Measurements from ENCODE around the gene PAX7. TPM values are rescaled to one million over a fixed set of nuclear protein-coding genes. Genes with fewer than 3 reads are reported as not detected.

The PAX7 gene
- total RNA-seq, 2 experiments from 2014 or later = not detected

- H3K27me3 Mint-ChIP-seq = peaks cover 82% of the 10 kb centered on the region
- H3K4me3 Mint-ChIP-seq = no peak overlapping the region
- H3K9me3 Mint-ChIP-seq = no peaks in the 10 kb centered on the region
- no peaks in the 10 kb centered on the region for H3K36me3 Mint-ChIP-seq (ENCODE audit: low read depth)
- ChIA-PET CTCF (no interaction called here), POLR2A (no interaction called here)
- H3K4me1 Mint-ChIP-seq = peaks cover 12% of the 10 kb centered on the region
- H3K27ac Mint-ChIP-seq = no peak overlapping the region
- no peak for DNase-seq
Measured at GRCh38 chr1:18647681-18648214, 17.1 kb downstream of the PAX7 start.

GRCh38 chr1:18649693-18650370 is 19.2 kb downstream of the PAX7 start:
- no peak overlapping the region for H3K27ac Mint-ChIP-seq
- no peak overlapping the region for H3K4me3 Mint-ChIP-seq
- ChIA-PET CTCF (no interaction called here), POLR2A (no interaction called here)
- H3K9me3 Mint-ChIP-seq = no peaks in the 10 kb centered on the region
- peaks cover 17% of the 10 kb centered on the region for H3K4me1 Mint-ChIP-seq
- DNase-seq = no peak
- H3K36me3 Mint-ChIP-seq (ENCODE audit: low read depth) = no peaks in the 10 kb centered on the region
- H3K27me3 Mint-ChIP-seq = peaks cover 81% of the 10 kb centered on the region

- Mint-ChIP-seq H3K9me3 (no peaks in the 10 kb centered on the region), H3K27ac (no peak overlapping the region), H3K4me1 (peaks cover 13% of the 10 kb centered on the region), H3K27me3 (peaks cover 70% of the 10 kb centered on the region), H3K36me3 (ENCODE audit: low read depth) (no peaks in the 10 kb centered on the region), H3K4me3 (no peak overlapping the region)
- POLR2A ChIA-PET = no interaction called here
- no peak for DNase-seq
- CTCF ChIA-PET = no interaction called here
Measured at GRCh38 chr1:18651713-18652112, 21.1 kb downstream of the PAX7 start.

- no peak for DNase-seq
- POLR2A ChIA-PET = no interaction called here
- H3K36me3 Mint-ChIP-seq (ENCODE audit: low read depth) = no peaks in the 10 kb centered on the region
- H3K27ac Mint-ChIP-seq = no peak overlapping the region
- H3K27me3 Mint-ChIP-seq = peaks cover 62% of the 10 kb centered on the region
- no peak overlapping the region for H3K4me3 Mint-ChIP-seq
- CTCF ChIA-PET = no interaction called here
- H3K4me1 Mint-ChIP-seq = peaks cover 13% of the 10 kb centered on the region
- no peaks in the 10 kb centered on the region for H3K9me3 Mint-ChIP-seq
Measured at GRCh38 chr1:18652791-18653190, 22.1 kb downstream of the PAX7 start.

GRCh38 chr1:18653367-18653766 is 22.7 kb downstream of the PAX7 start:
- DNase-seq = no peak
- POLR2A ChIA-PET = no interaction called here
- peaks cover 13% of the 10 kb centered on the region for H3K4me1 Mint-ChIP-seq
- no peaks in the 10 kb centered on the region for H3K9me3 Mint-ChIP-seq
- H3K27ac Mint-ChIP-seq = no peak overlapping the region
- no peak overlapping the region for H3K4me3 Mint-ChIP-seq
- CTCF ChIA-PET = no interaction called here
- peaks cover 57% of the 10 kb centered on the region for H3K27me3 Mint-ChIP-seq
- no peaks in the 10 kb centered on the region for H3K36me3 Mint-ChIP-seq (ENCODE audit: low read depth)

GRCh38 chr1:18653916-18654315 is 23.3 kb downstream of the PAX7 start:
- peaks cover 55% of the 10 kb centered on the region for H3K27me3 Mint-ChIP-seq
- DNase-seq = no peak
- no peak overlapping the region for H3K4me3 Mint-ChIP-seq
- H3K9me3 Mint-ChIP-seq = no peaks in the 10 kb centered on the region
- no peak overlapping the region for H3K27ac Mint-ChIP-seq
- POLR2A ChIA-PET = no interaction called here
- no peaks in the 10 kb centered on the region for H3K36me3 Mint-ChIP-seq (ENCODE audit: low read depth)
- CTCF ChIA-PET = interaction anchor here (0.6 kb wide), 1 partner anchor 1559 kb away, joined by 3 read pairs; no protein-coding TSS in a partner anchor
- peaks cover 13% of the 10 kb centered on the region for H3K4me1 Mint-ChIP-seq

GRCh38 chr1:18654599-18654998 is 24.0 kb downstream of the PAX7 start:
- Mint-ChIP-seq H3K4me3 (no peak overlapping the region), H3K27ac (no peak overlapping the region), H3K36me3 (ENCODE audit: low read depth) (no peaks in the 10 kb centered on the region), H3K27me3 (peaks cover 51% of the 10 kb centered on the region), H3K4me1 (peaks cover 13% of the 10 kb centered on the region), H3K9me3 (no peaks in the 10 kb centered on the region)
- POLR2A ChIA-PET = no interaction called here
- CTCF ChIA-PET = no interaction called here
- DNase-seq = no peak

GRCh38 chr1:18657506-18658201 is 27.0 kb downstream of the PAX7 start:
- no peak overlapping the region for H3K4me3 Mint-ChIP-seq
- ChIA-PET POLR2A (no interaction called here), CTCF (no interaction called here)
- H3K4me1 Mint-ChIP-seq = peaks cover 8% of the 10 kb centered on the region
- H3K36me3 Mint-ChIP-seq (ENCODE audit: low read depth) = no peaks in the 10 kb centered on the region
- no peaks in the 10 kb centered on the region for H3K9me3 Mint-ChIP-seq
- no peak for DNase-seq
- H3K27me3 Mint-ChIP-seq = peaks cover 27% of the 10 kb centered on the region
- no peak overlapping the region for H3K27ac Mint-ChIP-seq

GRCh38 chr1:18658831-18659230 is 28.2 kb downstream of the PAX7 start:
- CTCF ChIA-PET = no interaction called here
- H3K36me3 Mint-ChIP-seq (ENCODE audit: low read depth) = no peaks in the 10 kb centered on the region
- DNase-seq = no peak
- H3K27me3 Mint-ChIP-seq = peaks cover 18% of the 10 kb centered on the region
- H3K27ac Mint-ChIP-seq = no peak overlapping the region
- H3K4me3 Mint-ChIP-seq = no peak overlapping the region
- POLR2A ChIA-PET = no interaction called here
- H3K4me1 Mint-ChIP-seq = peaks cover 1% of the 10 kb centered on the region
- no peaks in the 10 kb centered on the region for H3K9me3 Mint-ChIP-seq

- Mint-ChIP-seq H3K27ac (no peak overlapping the region), H3K4me3 (no peak overlapping the region), H3K36me3 (ENCODE audit: low read depth) (no peaks in the 10 kb centered on the region), H3K27me3 (peaks cover 6% of the 10 kb centered on the region), H3K4me1 (no peaks in the 10 kb centered on the region), H3K9me3 (no peaks in the 10 kb centered on the region)
- DNase-seq = no peak
- POLR2A ChIA-PET = no interaction called here
- CTCF ChIA-PET = no interaction called here
Measured at GRCh38 chr1:18661404-18662285, 31.0 kb downstream of the PAX7 start.

GRCh38 chr1:18662286-18662639 is 31.6 kb downstream of the PAX7 start:
- Mint-ChIP-seq H3K9me3 (no peaks in the 10 kb centered on the region), H3K27ac (no peak overlapping the region), H3K36me3 (ENCODE audit: low read depth) (no peaks in the 10 kb centered on the region), H3K4me1 (no peaks in the 10 kb centered on the region), H3K4me3 (no peak overlapping the region), H3K27me3 (peaks cover 6% of the 10 kb centered on the region)
- ChIA-PET POLR2A (no interaction called here), CTCF (no interaction called here)
- no peak for DNase-seq

GRCh38 chr1:18666317-18666920 is 35.8 kb downstream of the PAX7 start:
- POLR2A ChIA-PET = no interaction called here
- Mint-ChIP-seq H3K4me1 (no peaks in the 10 kb centered on the region), H3K27me3 (peaks cover 4% of the 10 kb centered on the region), H3K4me3 (no peak overlapping the region), H3K9me3 (no peaks in the 10 kb centered on the region), H3K36me3 (ENCODE audit: low read depth) (no peaks in the 10 kb centered on the region), H3K27ac (no peak overlapping the region)
- no peak for DNase-seq
- CTCF ChIA-PET = no interaction called here

- H3K36me3 Mint-ChIP-seq (ENCODE audit: low read depth) = no peaks in the 10 kb centered on the region
- CTCF ChIA-PET = interaction anchor here (1.2 kb wide), 1 partner anchor 13 kb away, joined by 6 read pairs; no protein-coding TSS in a partner anchor
- H3K27me3 Mint-ChIP-seq = peaks cover 4% of the 10 kb centered on the region
- H3K27ac Mint-ChIP-seq = no peak overlapping the region
- H3K9me3 Mint-ChIP-seq = no peaks in the 10 kb centered on the region
- no peaks in the 10 kb centered on the region for H3K4me1 Mint-ChIP-seq
- DNase-seq = no peak
- no peak overlapping the region for H3K4me3 Mint-ChIP-seq
- POLR2A ChIA-PET = no interaction called here
Measured at GRCh38 chr1:18667333-18667732, 36.7 kb downstream of the PAX7 start.
